H1 (cell line): ENCODE data around the gene NOL9. TPM values are rescaled to one million over a fixed set of nuclear protein-coding genes. Genes with fewer than 3 reads are reported as not detected.
A peak's percentile ranks its signal among the peaks of the same experiment; 100 is the strongest.

Source experiments
- BACH1 ChIP-seq: IDR thresholded peaks from 2 replicates; pipeline ENCODE4 v1.6.1; 2012; ENCODE audit warnings: low read length, improper control_type of control experiment
- CBX8 ChIP-seq: fragments of 300-800, 300-1000 bp; sonication (generic); IDR thresholded peaks from 2 replicates; pipeline ENCODE4 v1.7.1; 2016; ENCODE audit warnings: low read depth, low read length, borderline replicate concordance
- CTBP2 ChIP-seq: IDR thresholded peaks from 2 replicates; pipeline ENCODE4 v1.7.0; 2011; ENCODE audit warnings: borderline replicate concordance, mild to moderate bottlenecking, moderate library complexity, mixed read lengths, low read length; ENCODE audit not compliant: insufficient read depth, insufficient read length
- EZH2 ChIP-seq: fragments of 200-600 bp; sonication (generic); IDR thresholded peaks from 2 replicates; pipeline ENCODE4 v1.7.1; 2012; ENCODE audit warnings: low read depth, mild to moderate bottlenecking, moderate library complexity, low read length, inconsistent platforms; ENCODE audit not compliant: severe bottlenecking
- FOSL1 ChIP-seq: IDR thresholded peaks from 2 replicates; pipeline ENCODE4 v1.6.1; 2011; ENCODE audit warnings: mild to moderate bottlenecking, low read depth, low read length, moderate library complexity; ENCODE audit not compliant: insufficient read depth
- GABPA ChIP-seq: IDR thresholded peaks from 2 replicates; pipeline ENCODE4 v1.6.1; 2011; ENCODE audit warnings: mild to moderate bottlenecking, low read length, moderate library complexity, borderline replicate concordance; ENCODE audit not compliant: insufficient read depth
- HDAC2 ChIP-seq, 2 experiments: fragments of 300-600 bp in 1 of 2; sonication (generic) in 1 of 2; IDR thresholded peaks; 2 replicates each; pipeline ENCODE4 v1.6.1; 2011 to 2012; ENCODE audit warnings: low read depth in 2 of 2, low read length in 2 of 2, mild to moderate bottlenecking in 2 of 2, moderate library complexity in 2 of 2, borderline replicate concordance in 1 of 2, inconsistent platforms in 1 of 2
- JUN ChIP-seq: IDR thresholded peaks from 2 replicates; pipeline ENCODE4 v1.6.1; 2011; ENCODE audit warnings: low read depth, mild to moderate bottlenecking, improper control_type of control experiment, low read length
- JUND ChIP-seq: IDR thresholded peaks from 2 replicates; pipeline ENCODE4 v1.6.1; 2011; ENCODE audit warnings: mild to moderate bottlenecking, improper control_type of control experiment, low read length
- MAFK ChIP-seq: IDR thresholded peaks from 2 replicates; pipeline ENCODE4 v1.6.1; 2012; ENCODE audit warnings: low read depth, mild to moderate bottlenecking, improper control_type of control experiment, low read length
- NRF1 ChIP-seq: IDR thresholded peaks from 2 replicates; pipeline ENCODE4 v1.6.1; 2011; ENCODE audit warnings: mild to moderate bottlenecking, low read depth, low read length, improper control_type of control experiment
- RAD21 ChIP-seq, 2 experiments: IDR thresholded peaks in 1 of 2; conservative IDR thresholded peaks in 1 of 2; 2 replicates each; pipeline ENCODE4 v1.6.1; 2011; ENCODE audit warnings: low read depth in 2 of 2, low read length in 2 of 2, improper control_type of control experiment in 1 of 2, inconsistent platforms in 1 of 2, mild to moderate bottlenecking in 1 of 2, moderate library complexity in 1 of 2
- RNF2 ChIP-seq: fragments of 200-900, 300-1000 bp; sonication (generic); IDR thresholded peaks from 2 replicates; pipeline ENCODE4 v1.7.1; 2016; ENCODE audit warnings: borderline replicate concordance, low read depth, mild to moderate bottlenecking, antibody characterized with exemption, low read length; ENCODE audit not compliant: poor library complexity, severe bottlenecking; ENCODE audit errors: missing control alignments
- SIN3A ChIP-seq, 2 experiments: IDR thresholded peaks in 1 of 2; conservative IDR thresholded peaks in 1 of 2; 2 replicates each; pipeline ENCODE4 v1.6.1; 2011 to 2012; ENCODE audit warnings: low read length in 2 of 2, improper control_type of control experiment in 1 of 2, low read depth in 1 of 2, mild to moderate bottlenecking in 1 of 2
- SP2 ChIP-seq: IDR thresholded peaks from 2 replicates; pipeline ENCODE4 v1.6.1; 2012; ENCODE audit warnings: mild to moderate bottlenecking, low read length, inconsistent platforms
- TAF1 ChIP-seq: IDR thresholded peaks from 2 replicates; pipeline ENCODE4 v1.6.1; 2011; ENCODE audit warnings: mild to moderate bottlenecking, low read depth, low read length
- polyA plus RNA-seq, 7 experiments: library from polyadenylated mRNA; depleted of rRNA in 3 of 7; stranded (reverse) in 5 of 7; unstranded in 2 of 7; fragments of >200 nt in 5 of 7; fragments of 200-250 nt in 2 of 7; gene quantifications; 1 replicate in 5 of 7; 2 replicates in 1 of 7; 4 replicates in 1 of 7; pipeline versions ENCODE4 v1.2.1 to v1.2.3, GENCODE V29; 2011 to 2013; ENCODE audit warnings: missing spikeins in 2 of 7, mixed read lengths in 2 of 7
- total RNA-seq: library from RNA; stranded (reverse); fragmentation: NEBNext Ultra II Directional; extraction: Animal tissue kit (Norgen Biotek cat#: 25700); gene quantifications from 2 replicates; pipeline ENCODE4 v1.2.1, GENCODE V29; 2021
- TF ChIP-seq, protein P1 (sequence below), 3 experiments: IDR thresholded peaks; 1 replicate in 2 of 3; 2 replicates in 1 of 3; pipeline versions ENCODE4 v1.5.1 to v1.6.1; 2011; ENCODE audit warnings: low read length in 3 of 3, mild to moderate bottlenecking in 3 of 3, inconsistent platforms in 2 of 3, low read depth in 1 of 3, moderate library complexity in 1 of 3; ENCODE audit not compliant: insufficient read depth in 1 of 3; ENCODE audit errors: control extremely low read depth in 1 of 3
- TF ChIP-seq, protein P2 (sequence below): IDR thresholded peaks from 2 replicates; pipeline ENCODE4 v1.6.1; 2012; ENCODE audit warnings: inconsistent platforms
- TF ChIP-seq, protein P3 (sequence below): IDR thresholded peaks from 2 replicates; pipeline ENCODE4 v1.6.1; 2011; ENCODE audit warnings: low read depth, mild to moderate bottlenecking, low read length; ENCODE audit not compliant: insufficient read depth

Gene NOL9
- total and polyA plus RNA-seq, 2 of the 8 experiments (the other 6 are each of a cell fraction or from before 2014, with no cell fraction given): 17.1 to 38.1 TPM

- TF ChIP-seq, protein P1, sequence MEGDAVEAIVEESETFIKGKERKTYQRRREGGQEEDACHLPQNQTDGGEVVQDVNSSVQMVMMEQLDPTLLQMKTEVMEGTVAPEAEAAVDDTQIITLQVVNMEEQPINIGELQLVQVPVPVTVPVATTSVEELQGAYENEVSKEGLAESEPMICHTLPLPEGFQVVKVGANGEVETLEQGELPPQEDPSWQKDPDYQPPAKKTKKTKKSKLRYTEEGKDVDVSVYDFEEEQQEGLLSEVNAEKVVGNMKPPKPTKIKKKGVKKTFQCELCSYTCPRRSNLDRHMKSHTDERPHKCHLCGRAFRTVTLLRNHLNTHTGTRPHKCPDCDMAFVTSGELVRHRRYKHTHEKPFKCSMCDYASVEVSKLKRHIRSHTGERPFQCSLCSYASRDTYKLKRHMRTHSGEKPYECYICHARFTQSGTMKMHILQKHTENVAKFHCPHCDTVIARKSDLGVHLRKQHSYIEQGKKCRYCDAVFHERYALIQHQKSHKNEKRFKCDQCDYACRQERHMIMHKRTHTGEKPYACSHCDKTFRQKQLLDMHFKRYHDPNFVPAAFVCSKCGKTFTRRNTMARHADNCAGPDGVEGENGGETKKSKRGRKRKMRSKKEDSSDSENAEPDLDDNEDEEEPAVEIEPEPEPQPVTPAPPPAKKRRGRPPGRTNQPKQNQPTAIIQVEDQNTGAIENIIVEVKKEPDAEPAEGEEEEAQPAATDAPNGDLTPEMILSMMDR (IDR thresholded peaks at IDR 0.05; ENCODE audit: control extremely low read depth in 1 of 3, insufficient read depth in 1 of 3, low read depth in 1 of 3, low read length in 3 of 3): peak in 2 of 3 experiments; percentile 95 to 99; a peak in 3 of 4 replicates
- TF ChIP-seq SP2 (no peak), CBX8 (no peak), JUN (no peak), EZH2 (no peak), JUND (no peak), SIN3A (conservative IDR thresholded peaks at IDR 0.05 in 1 of 2, IDR thresholded peaks at IDR 0.05 in 1 of 2; ENCODE audit: low read depth in 1 of 2, low read length in 2 of 2) (peak; percentile 82 to 94), MAFK (no peak), RNF2 (no peak), GABPA (peak; percentile 60; the same call in 1 of the 2 replicates), CTBP2 (no peak), FOSL1 (no peak), NRF1 (no peak), TAF1 (no peak), RAD21 (IDR thresholded peaks at IDR 0.05 in 1 of 2, conservative IDR thresholded peaks at IDR 0.05 in 1 of 2; ENCODE audit: low read depth in 2 of 2, low read length in 2 of 2) (peak; percentile 56 to 70), BACH1 (peak; percentile 68; the same call in 1 of the 2 replicates), HDAC2 (IDR thresholded peaks at IDR 0.05; ENCODE audit: borderline replicate concordance in 1 of 2, low read depth in 2 of 2, low read length in 2 of 2) (peak; percentile 64 to 72; a peak in 2 of 4 replicates)
- TF ChIP-seq, protein P2, sequence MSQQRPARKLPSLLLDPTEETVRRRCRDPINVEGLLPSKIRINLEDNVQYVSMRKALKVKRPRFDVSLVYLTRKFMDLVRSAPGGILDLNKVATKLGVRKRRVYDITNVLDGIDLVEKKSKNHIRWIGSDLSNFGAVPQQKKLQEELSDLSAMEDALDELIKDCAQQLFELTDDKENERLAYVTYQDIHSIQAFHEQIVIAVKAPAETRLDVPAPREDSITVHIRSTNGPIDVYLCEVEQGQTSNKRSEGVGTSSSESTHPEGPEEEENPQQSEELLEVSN: no peak
- TF ChIP-seq, protein P3, sequence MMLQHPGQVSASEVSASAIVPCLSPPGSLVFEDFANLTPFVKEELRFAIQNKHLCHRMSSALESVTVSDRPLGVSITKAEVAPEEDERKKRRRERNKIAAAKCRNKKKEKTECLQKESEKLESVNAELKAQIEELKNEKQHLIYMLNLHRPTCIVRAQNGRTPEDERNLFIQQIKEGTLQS: no peak
Observed at GRCh38 chr1:6486433-6487011, 67.8 kb downstream of the NOL9 start (continued).
